H9 (cell line): Measurements from ENCODE around the gene WLS. TPM values are rescaled to one million over a fixed set of nuclear protein-coding genes. Genes with fewer than 3 reads are reported as not detected.

Source experiments
- DNase-seq: peaks from one replicate; pipeline ENCODE4 v3.0.0-alpha.2; 2017
- H2AFZ ChIP-seq: one replicate; pipeline ENCODE4 v1.6.1; 2013; ENCODE audit warnings: mild to moderate bottlenecking, low read length, control low read depth, moderate library complexity
- H2AK5ac ChIP-seq: 2 replicates; pipeline ENCODE4 v1.6.1; 2013; ENCODE audit warnings: low read length, control low read depth, mixed read lengths; ENCODE audit not compliant: insufficient read length
- H2BK120ac ChIP-seq: one replicate; pipeline ENCODE4 v1.6.1; 2013; ENCODE audit warnings: low read depth, mild to moderate bottlenecking, low read length, control low read depth, inconsistent platforms; ENCODE audit not compliant: poor library complexity, severe bottlenecking
- H2BK12ac ChIP-seq: 2 replicates; pipeline ENCODE4 v1.6.1; 2013; ENCODE audit warnings: low read length, control low read depth, mixed read lengths, low read depth; ENCODE audit not compliant: insufficient read length
- H2BK15ac ChIP-seq: 2 replicates; pipeline ENCODE4 v1.6.1; 2013; ENCODE audit warnings: low read depth, low read length, control low read depth
- H2BK20ac ChIP-seq: one replicate; pipeline ENCODE4 v1.6.1; 2013; ENCODE audit warnings: low read depth, mild to moderate bottlenecking, low read length, control low read depth, inconsistent platforms; ENCODE audit not compliant: poor library complexity, severe bottlenecking
- H2BK5ac ChIP-seq: 2 replicates; pipeline ENCODE4 v1.6.1; 2013; ENCODE audit warnings: low read length, control low read depth, mixed read lengths; ENCODE audit not compliant: insufficient read length
- H3K14ac ChIP-seq: 2 replicates; pipeline ENCODE4 v1.6.1; 2013; ENCODE audit warnings: low read length, control low read depth; ENCODE audit not compliant: insufficient read depth
- H3K18ac ChIP-seq: 2 replicates; pipeline ENCODE4 v1.6.1; 2013; ENCODE audit warnings: low read depth, mild to moderate bottlenecking, mixed read lengths, low read length, control low read depth; ENCODE audit not compliant: insufficient read length
- H3K23ac ChIP-seq: 2 replicates; pipeline ENCODE4 v1.6.1; 2013; ENCODE audit warnings: low read length, control low read depth, mixed read lengths, low read depth; ENCODE audit not compliant: insufficient read length
- H3K23me2 ChIP-seq: 2 replicates; pipeline ENCODE4 v1.6.1; 2013; ENCODE audit warnings: low read depth, mild to moderate bottlenecking, mixed read lengths, low read length, control low read depth; ENCODE audit not compliant: insufficient read length, poor library complexity, severe bottlenecking
- H3K27ac ChIP-seq: 2 replicates; pipeline ENCODE4 v1.5.1; 2013; ENCODE audit warnings: low read length, control low read depth, mixed read lengths, low read depth; ENCODE audit not compliant: insufficient read length
- H3K27me3 ChIP-seq: 2 replicates; pipeline ENCODE4 v1.6.1; 2013; ENCODE audit warnings: low read length, control low read depth, inconsistent platforms; ENCODE audit not compliant: insufficient read depth
- H3K4ac ChIP-seq: 2 replicates; pipeline ENCODE4 v1.6.1; 2013; ENCODE audit warnings: low read depth, mild to moderate bottlenecking, control low read depth, inconsistent platforms, low read length, moderate library complexity
- H3K4me1 ChIP-seq: 2 replicates; pipeline ENCODE4 v1.6.1; 2013; ENCODE audit warnings: low read length, control low read depth, inconsistent platforms; ENCODE audit not compliant: insufficient read depth
- H3K4me2 ChIP-seq: 2 replicates; pipeline ENCODE4 v1.6.1; 2013; ENCODE audit warnings: low read length, control low read depth, mixed read lengths; ENCODE audit not compliant: insufficient read length, insufficient read depth
- H3K56ac ChIP-seq: 2 replicates; pipeline ENCODE4 v1.6.1; 2013; ENCODE audit warnings: low read depth, mild to moderate bottlenecking, mixed read lengths, low read length, control low read depth; ENCODE audit not compliant: insufficient read length
- H3K79me1 ChIP-seq: 2 replicates; pipeline ENCODE4 v1.6.1; 2013; ENCODE audit warnings: low read depth, mild to moderate bottlenecking, moderate library complexity, low read length, control low read depth, inconsistent platforms; ENCODE audit not compliant: insufficient read depth, poor library complexity, severe bottlenecking
- H3K79me2 ChIP-seq: 2 replicates; pipeline ENCODE4 v1.6.1; 2013; ENCODE audit warnings: low read length, control low read depth, inconsistent platforms; ENCODE audit not compliant: insufficient read depth
- H3K9ac ChIP-seq: 2 replicates; pipeline ENCODE4 v1.6.1; 2013; ENCODE audit warnings: low read length, control low read depth, mixed read lengths; ENCODE audit not compliant: insufficient read length; ENCODE audit errors: extremely low read depth
- H3K9me3 ChIP-seq: one replicate; pipeline ENCODE4 v1.6.1; 2013; ENCODE audit warnings: low read depth, low read length, inconsistent platforms; ENCODE audit not compliant: control insufficient read depth
- H3T11ph ChIP-seq: one replicate; pipeline ENCODE4 v1.6.1; 2013; ENCODE audit warnings: mild to moderate bottlenecking, low read length, control low read depth, inconsistent platforms
- H4K20me1 ChIP-seq: one replicate; pipeline ENCODE4 v1.6.1; 2013; ENCODE audit not compliant: control insufficient read depth, insufficient read length, insufficient read depth
- H4K5ac ChIP-seq: 2 replicates; pipeline ENCODE4 v1.6.1; 2013; ENCODE audit warnings: low read depth, mild to moderate bottlenecking, mixed read lengths, low read length, control low read depth; ENCODE audit not compliant: insufficient read length
- H4K8ac ChIP-seq: replicated peaks from 2 replicates; pipeline ENCODE4 v1.6.1; 2013; ENCODE audit warnings: low read length, control low read depth, mixed read lengths, low read depth; ENCODE audit not compliant: insufficient read length
- H4K91ac ChIP-seq: 2 replicates; pipeline ENCODE4 v1.6.1; 2013; ENCODE audit warnings: low read depth, mild to moderate bottlenecking, moderate library complexity, mixed read lengths, low read length, control low read depth; ENCODE audit not compliant: insufficient read length
- H3K27ac Mint-ChIP-seq, 3 experiments: 2 replicates in 2 of 3; 3 replicates in 1 of 3; pipeline ENCODE4 v1.8.0; 2020 to 2021; ENCODE audit warnings: mixed read lengths in 3 of 3, mild to moderate bottlenecking in 1 of 3, moderate library complexity in 1 of 3
- H3K27me3 Mint-ChIP-seq: 2 replicates; pipeline ENCODE4 v1.8.0; 2021; ENCODE audit warnings: low read depth, mild to moderate bottlenecking, moderate library complexity, mixed read lengths
- H3K36me3 Mint-ChIP-seq, 3 experiments: 2 replicates in 2 of 3; 3 replicates in 1 of 3; pipeline ENCODE4 v1.8.0; 2020 to 2021; ENCODE audit warnings: low read depth in 3 of 3, mixed read lengths in 3 of 3; ENCODE audit not compliant: insufficient read depth in 1 of 3
- H3K4me1 Mint-ChIP-seq, 2 experiments: 2 replicates each; pipeline ENCODE4 v1.8.0; 2020; ENCODE audit warnings: mixed read lengths in 2 of 2
- H3K4me3 Mint-ChIP-seq, 2 experiments: 2 replicates in 1 of 2; 3 replicates in 1 of 2; pipeline ENCODE4 v1.8.0; 2020 to 2021; ENCODE audit warnings: mild to moderate bottlenecking in 2 of 2, mixed read lengths in 2 of 2, moderate library complexity in 1 of 2
- H3K9me3 Mint-ChIP-seq, 2 experiments: 2 replicates in 1 of 2; 3 replicates in 1 of 2; pipeline ENCODE4 v1.8.0; 2020; ENCODE audit warnings: mild to moderate bottlenecking in 2 of 2, mixed read lengths in 2 of 2, moderate library complexity in 1 of 2
- CTCF ChIP-seq: fragments of 200-600 bp; sonication (generic); conservative IDR thresholded peaks from 3 replicates; pipeline ENCODE4 v1.8.0; 2021; ENCODE audit warnings: antibody characterized with exemption, mild to moderate bottlenecking
- WGBS: extraction: QIAGEN DNeasy Blood & Tissue Kit; methylation state at CpG from one replicate; pipeline ENCODE4 v1.1.7; 2013; ENCODE audit warnings: missing lambda C conversion rate, low lambda C conversion rate, mixed read lengths; ENCODE audit not compliant: insufficient read length; ENCODE audit errors: extremely low coverage; 5-methylcytosine and 5-hydroxymethylcytosine counted together
- total RNA-seq: library from RNA; stranded (reverse); gene quantifications from 2 replicates; pipeline ENCODE4 v1.2.1, GENCODE V29; 2021

WLS gene
- total RNA-seq, 1 experiment from 2014 or later, result 0.94 TPM

GRCh38 chr1:68279846-68280245 lies 47.5 kb upstream of the WLS start:
- Histone ChIP-seq H3K4me1 (peaks cover 6% of the 10 kb centered on the region; the same call in 1 of the 2 replicates), H4K5ac (no peak overlapping the region), H3K27me3 (peaks cover 19% of the 10 kb centered on the region; the same call in 1 of the 2 replicates), H3K79me1 (no peaks in the 10 kb centered on the region), H2AK5ac (no peak overlapping the region), H4K91ac (no peak overlapping the region), H2BK15ac (no peak overlapping the region), H3K23me2 (no peaks in the 10 kb centered on the region), H2BK120ac (no peak overlapping the region), H3T11ph (no peak overlapping the region), H3K9me3 (no peaks in the 10 kb centered on the region), H4K8ac (no peak overlapping the region), H2BK12ac (no peak overlapping the region), H3K4ac (no peak overlapping the region), H2AFZ (no peak overlapping the region), H2BK5ac (no peak overlapping the region), H3K23ac (no peak overlapping the region), H2BK20ac (no peak overlapping the region), H4K20me1 (no peaks in the 10 kb centered on the region), H3K56ac (no peak overlapping the region), H3K9ac (no peak overlapping the region), H3K14ac (no peak overlapping the region), H3K18ac (no peak overlapping the region), H3K79me2 (no peaks in the 10 kb centered on the region), H3K4me2 (no peak overlapping the region), H3K27ac (no peak overlapping the region)
- TF ChIP-seq CTCF, result no peak
- no peak overlapping the region for H3K27ac Mint-ChIP-seq
- no peak overlapping the region for H3K4me3 Mint-ChIP-seq
- peaks cover 26 to 28% of the 10 kb centered on the region in 2 experiments for H3K4me1 Mint-ChIP-seq
- H3K9me3 Mint-ChIP-seq, result no peaks in the 10 kb centered on the region; a peak in 3 of 5 replicates
- H3K27me3 Mint-ChIP-seq, result peaks cover 94% of the 10 kb centered on the region
- no peaks in the 10 kb centered on the region for H3K36me3 Mint-ChIP-seq
- no CpG with 5 or more reads among the region's 2 CpGs for WGBS
- DNase-seq, result no peak
